H7 (cell line): ENCODE measurements around the gene FBRSL1. TPM values are rescaled to one million over a fixed set of nuclear protein-coding genes. Genes with fewer than 3 reads are reported as not detected.
A peak's percentile ranks its signal among the peaks of the same experiment; 100 is the strongest.

Source experiments
- DNase-seq: peaks from one replicate; pipeline ENCODE4 v3.0.0; 2012
- H3K27me3 ChIP-seq: 2 replicates; pipeline ENCODE4 v1.6.0; 2011; ENCODE audit warnings: mild to moderate bottlenecking, low read length; ENCODE audit not compliant: control insufficient read depth, insufficient read depth
- H3K36me3 ChIP-seq: replicated peaks from 2 replicates; pipeline ENCODE4 v1.5.1; 2011; ENCODE audit warnings: low read length; ENCODE audit not compliant: control insufficient read depth, insufficient read depth
- H3K4me3 ChIP-seq: 2 replicates; pipeline ENCODE4 v1.5.1; 2011; ENCODE audit warnings: low read depth, mild to moderate bottlenecking, control low read depth, low read length, moderate library complexity; ENCODE audit not compliant: insufficient read depth
- total RNA-seq: library from RNA; depleted of rRNA; stranded (reverse); fragments of >200 nt; shearing (Covaris generic); gene quantifications from 2 replicates; pipeline ENCODE4 v1.2.3, GENCODE V29; 2014; rRNA removed

Gene FBRSL1
- total RNA-seq, 1 experiment from 2014 or later = 17.5 TPM

DNA sequence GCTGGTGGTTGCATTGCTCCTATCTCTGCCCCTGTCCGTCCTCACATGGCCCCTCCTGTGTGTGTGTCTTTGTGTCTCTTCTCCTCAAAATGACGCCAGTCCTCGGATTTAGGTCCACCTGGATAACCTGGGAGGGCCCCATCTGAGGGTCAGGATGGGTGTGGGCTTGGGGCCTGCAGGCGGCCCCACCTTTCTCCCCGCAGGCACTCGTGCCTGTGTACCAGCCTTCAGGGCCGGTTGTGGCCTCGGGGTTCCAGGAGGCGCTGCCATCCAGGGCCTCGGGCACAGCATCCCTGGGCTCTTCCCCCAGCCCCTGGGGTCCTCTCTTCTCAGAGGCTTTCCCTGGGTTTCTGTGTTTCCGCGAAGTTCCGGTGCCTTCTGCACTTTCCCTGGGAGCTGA, 65.7 kb downstream of the FBRSL1 start:
- H3K36me3 ChIP-seq = no peaks in the 10 kb centered on the region
- H3K27me3 ChIP-seq = peaks cover 9% of the 10 kb centered on the region
- no peak overlapping the region for H3K4me3 ChIP-seq
- no peak for DNase-seq

DNA sequence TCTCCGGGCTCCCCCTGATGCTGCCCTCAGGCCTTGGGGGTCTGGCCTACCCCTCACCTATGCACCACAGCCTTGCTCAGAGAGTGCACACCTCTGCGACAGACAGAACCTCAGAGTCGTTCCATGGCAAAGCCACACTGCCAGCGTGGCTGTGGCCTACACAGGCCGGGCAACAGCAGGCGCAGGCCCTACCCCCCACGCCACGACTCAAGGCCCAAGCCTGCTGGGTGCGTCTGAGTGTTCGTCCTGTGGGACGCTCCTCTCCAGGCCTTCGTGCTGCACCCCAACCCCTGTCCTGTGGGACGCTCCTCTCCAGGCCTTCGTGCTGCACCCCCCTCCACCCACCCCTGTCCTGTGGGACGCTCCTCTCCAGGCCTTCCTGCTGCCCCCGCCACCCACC, 66.3 kb downstream of the FBRSL1 start:
- no peak for DNase-seq
- no peak overlapping the region for H3K4me3 ChIP-seq
- H3K36me3 ChIP-seq = no peaks in the 10 kb centered on the region
- H3K27me3 ChIP-seq = peaks cover 7% of the 10 kb centered on the region

DNA sequence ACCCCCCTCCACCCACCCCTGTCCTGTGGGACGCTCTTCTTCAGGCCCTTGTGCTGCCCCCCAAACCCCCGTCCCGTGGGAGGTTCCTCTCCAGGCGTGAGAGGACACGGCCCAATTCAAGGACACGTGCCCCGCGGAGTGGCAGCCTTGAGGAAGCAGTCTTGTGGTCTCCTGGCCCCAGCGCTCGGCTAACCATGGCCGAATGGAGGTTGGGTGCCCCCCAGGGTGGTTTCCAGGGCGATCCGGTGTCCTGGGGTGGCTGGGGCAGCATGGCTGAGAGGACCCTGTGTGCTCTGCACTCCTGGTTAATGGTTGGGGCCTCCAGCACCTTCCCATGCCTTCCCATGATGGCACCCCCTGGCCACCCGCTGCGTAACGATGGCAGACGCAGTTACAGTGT, 66.8 kb downstream of the FBRSL1 start:
- no peak overlapping the region for H3K4me3 ChIP-seq
- no peaks in the 10 kb centered on the region for H3K36me3 ChIP-seq
- DNase-seq = no peak
- H3K27me3 ChIP-seq = peaks cover 6% of the 10 kb centered on the region

DNA sequence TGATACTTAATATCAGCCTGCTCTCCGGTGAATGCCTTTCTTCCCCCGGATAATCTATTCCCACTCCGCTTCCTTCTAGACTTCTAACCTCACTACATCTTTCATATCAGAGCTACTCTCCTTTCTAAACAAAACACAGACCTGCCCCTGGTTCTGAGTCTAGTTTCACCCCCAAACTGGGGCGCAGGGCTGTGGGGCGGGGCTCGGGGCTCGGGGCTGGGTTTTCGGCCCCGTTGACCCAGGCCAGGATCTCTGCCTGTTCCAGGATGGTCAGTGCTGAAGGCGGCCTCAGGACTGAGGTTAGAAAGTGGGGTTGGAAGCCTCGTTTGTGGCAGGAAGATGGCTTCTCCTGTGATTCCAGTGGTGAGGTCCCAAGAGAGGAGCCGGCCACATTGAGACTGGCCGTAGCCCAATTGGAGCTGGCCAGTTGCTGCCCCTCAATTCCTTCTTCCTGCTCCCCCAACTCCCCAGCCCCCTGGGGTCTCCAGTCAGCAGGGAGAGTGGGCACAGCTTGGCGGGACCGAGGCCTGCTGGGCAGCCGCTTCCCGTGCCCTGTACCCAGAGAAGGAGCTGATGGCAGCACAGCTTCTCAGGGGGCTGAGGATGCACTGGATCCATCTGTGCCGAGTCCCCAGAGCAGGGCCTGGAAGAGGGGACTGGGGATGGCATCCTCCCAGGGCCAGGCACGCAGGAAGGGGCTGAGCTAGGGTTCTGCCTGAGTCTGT, 67.5 kb downstream of the FBRSL1 start:
- H3K36me3 ChIP-seq = no peaks in the 10 kb centered on the region
- no peak overlapping the region for H3K4me3 ChIP-seq
- H3K27me3 ChIP-seq = peaks cover 6% of the 10 kb centered on the region
- no peak for DNase-seq

DNA sequence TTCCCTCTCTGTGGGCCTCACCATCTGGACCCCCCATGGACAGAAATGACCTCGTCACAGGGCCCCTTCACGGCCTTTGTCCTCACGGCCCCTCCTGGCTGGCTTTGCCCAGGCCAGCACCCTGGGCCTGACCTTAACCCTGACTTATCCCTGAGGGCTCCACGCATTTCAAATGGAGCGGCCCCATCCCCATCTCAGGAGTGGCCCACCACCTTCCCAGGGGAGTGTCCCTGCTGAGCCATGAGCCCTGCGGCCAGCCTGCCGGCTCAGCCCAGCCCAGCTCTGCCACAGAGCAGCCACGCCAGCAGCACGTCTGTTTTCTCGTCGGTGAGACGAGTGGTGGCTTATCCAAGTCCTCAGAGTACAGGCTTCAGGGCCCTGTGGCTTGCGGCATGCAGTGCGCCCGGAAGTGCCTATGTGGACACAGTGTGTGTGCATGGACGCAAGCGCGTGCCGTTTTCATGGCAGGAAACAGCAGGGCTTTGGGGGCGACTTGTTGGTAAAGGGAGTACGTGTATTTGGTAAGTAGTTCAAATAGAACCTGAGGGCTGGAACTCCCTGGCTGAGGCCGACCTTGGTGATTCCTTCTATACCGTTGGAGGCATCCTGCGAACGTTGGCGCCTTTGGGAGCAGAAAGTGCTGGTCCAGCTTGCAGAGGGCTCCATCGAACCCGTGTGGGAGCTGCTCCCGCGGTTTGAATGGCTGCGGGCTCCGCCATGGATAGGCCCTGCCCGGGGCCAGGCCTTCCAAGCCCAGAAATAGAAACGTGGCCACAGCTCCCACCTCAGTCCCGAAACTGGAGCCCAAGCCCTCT, 68.3 kb downstream of the FBRSL1 start:
- Histone ChIP-seq H3K36me3 (no peaks in the 10 kb centered on the region), H3K4me3 (no peak overlapping the region), H3K27me3 (peaks cover 6% of the 10 kb centered on the region)
- DNase-seq = no peak

DNA sequence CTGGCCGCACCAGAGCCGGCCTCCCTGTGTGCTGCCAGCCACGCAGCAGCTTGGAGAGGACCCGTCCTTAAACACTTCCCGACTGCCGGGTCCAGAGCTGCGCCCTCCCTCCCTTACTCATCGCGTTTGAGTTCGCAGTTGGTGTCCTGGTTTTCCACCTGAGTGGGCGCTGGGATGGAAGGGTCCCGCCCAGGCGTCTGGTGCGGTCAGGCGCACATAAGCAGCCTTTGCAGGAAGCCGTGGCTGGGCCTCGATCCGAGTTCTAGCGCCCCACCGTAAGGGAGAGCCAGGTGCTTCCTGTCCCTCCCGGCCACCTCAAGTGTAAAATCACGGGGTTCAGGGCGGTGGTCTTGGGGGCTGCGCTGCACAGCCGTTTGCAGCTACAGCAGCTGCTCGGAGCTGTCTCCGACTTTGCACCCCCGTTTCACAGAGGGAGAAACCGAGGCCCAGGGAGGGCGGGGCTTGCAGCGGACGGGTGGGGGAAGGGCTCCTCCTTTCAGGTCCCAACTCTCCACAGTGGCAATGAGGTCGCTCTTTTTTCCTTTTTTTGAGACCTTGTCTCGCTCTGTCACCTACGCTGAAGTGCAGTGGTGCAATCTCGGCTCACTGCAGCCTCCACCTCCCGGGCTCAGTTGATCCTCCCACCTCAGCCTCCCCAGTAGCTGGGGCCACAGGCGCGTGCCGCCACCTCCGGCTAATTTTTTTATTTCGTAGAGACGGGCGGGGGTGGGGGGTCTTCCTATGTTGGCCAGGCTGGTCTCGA, 69.1 kb downstream of the FBRSL1 start:
- no peaks in the 10 kb centered on the region for H3K36me3 ChIP-seq

DNA sequence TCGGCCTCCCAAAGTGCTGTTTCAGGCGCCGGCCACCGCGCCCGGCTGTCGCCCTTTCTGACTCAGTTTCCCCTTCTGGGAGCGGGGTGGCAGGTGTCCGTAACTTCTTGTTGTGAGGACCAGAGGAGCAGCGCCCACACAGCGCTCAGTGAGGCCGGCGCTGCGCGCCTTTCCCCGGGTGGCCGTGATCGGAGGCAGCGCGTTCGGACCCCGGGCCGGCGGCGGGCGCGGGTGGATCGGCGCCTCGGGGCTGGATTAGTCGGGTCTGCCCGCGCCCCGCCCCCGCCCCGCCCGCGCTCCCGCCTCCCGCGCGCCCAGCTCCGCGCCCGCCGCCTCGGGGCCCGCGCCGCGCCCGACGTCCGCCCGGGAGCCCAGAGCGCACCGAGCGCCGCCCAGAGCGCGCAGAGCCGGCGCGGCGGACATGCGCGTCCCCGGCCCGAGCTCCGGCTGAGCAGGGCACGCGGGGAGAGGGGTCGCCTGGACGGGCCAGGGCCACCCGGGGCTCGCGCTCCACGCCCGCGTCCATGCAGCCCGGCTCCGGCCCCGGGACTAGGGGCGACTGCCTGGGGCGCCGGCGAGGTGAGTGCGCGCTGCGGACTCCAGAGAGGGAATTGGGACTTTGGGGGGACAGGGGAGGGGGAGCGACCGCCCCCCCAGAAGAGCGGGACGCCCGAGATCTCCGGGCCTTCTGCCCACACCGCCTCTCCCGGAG, 69.9 kb downstream of the FBRSL1 start:
- DNase-seq = peak; percentile 99
- no peaks in the 10 kb centered on the region for H3K36me3 ChIP-seq
- H3K27me3 ChIP-seq = peaks cover 6% of the 10 kb centered on the region
- peak overlapping the region; percentile 80 for H3K4me3 ChIP-seq

More for the DNA sequence above, 69.1 kb downstream of the FBRSL1 start:
- Histone ChIP-seq H3K4me3 (peak overlapping the region; percentile 58), H3K27me3 (peaks cover 6% of the 10 kb centered on the region)
- DNase-seq = no peak

DNA sequence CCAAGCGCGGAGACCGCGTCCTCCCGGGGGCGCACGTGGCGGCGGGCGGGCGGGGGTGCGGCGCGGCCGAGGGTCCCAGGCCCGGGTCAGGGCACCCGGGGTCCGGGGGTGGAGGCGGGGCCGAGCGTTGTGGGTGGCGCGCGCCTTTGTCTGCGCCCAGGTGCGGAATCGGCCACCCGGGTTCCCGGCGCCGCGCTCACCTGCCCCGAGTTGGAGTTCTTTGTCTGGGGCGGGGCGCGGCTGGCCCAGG, 70.3 kb downstream of the FBRSL1 start:
- peak; percentile 95 for DNase-seq
- Histone ChIP-seq H3K36me3 (no peaks in the 10 kb centered on the region), H3K27me3 (peaks cover 6% of the 10 kb centered on the region), H3K4me3 (peak overlapping the region; percentile 80)

DNA sequence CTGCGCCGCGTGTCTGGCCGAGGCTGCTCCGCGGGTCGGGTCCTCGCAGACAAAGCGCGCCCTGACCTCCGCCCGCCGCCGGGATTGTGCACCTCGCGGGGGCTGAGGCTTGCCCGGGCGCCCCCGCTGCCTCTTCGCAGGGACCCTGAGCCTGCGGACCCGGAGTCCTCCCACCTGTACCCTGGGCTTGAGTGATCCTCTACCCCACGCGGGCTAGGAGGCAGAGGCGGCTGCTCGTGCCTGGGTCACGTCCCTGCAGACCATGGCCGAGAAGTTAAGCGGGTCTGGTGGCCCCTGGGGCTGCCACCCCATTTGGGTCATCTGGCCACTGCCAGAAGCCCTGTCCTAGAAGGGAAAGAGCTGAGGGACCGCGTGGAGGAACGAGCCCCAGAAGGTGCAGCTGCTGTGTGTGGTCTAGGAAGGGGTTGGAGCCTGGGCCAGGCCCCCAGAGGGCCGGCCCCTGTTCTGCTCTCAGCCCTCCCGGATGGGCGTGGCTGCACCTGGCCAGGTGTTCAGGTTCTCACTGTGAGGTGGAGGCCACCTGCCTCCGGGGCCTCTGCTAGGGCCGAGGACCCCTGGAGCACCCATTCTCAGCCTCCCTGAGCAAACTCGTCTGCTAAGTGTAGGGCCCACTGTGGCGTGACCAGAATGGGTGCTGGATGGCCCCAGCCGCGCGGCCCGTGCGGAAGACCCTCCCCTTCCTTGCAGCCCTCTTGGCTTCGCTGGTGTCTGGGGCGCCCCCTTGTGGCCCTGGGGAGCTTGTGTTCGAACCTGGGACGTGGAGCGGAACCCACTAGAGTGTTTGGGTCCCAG, 70.9 kb downstream of the FBRSL1 start:
- DNase-seq = peak; percentile 99

More for the DNA sequence above, 70.9 kb downstream of the FBRSL1 start:
- peak overlapping the region; percentile 80 for H3K4me3 ChIP-seq
- H3K27me3 ChIP-seq = peaks cover 6% of the 10 kb centered on the region
- peaks cover 2% of the 10 kb centered on the region; the same call in 1 of the 2 replicates for H3K36me3 ChIP-seq

Other genes starting within 250 kb of the FBRSL1 start
- gene GALNT9, start 160.6 kb upstream of the FBRSL1 start, total RNA-seq = 0.44 and 0.45 TPM in 2 replicates
- gene LRCOL1, start 120.4 kb downstream of the FBRSL1 start, total RNA-seq = not detected in 2 replicates
- 0.15 and 0.28 TPM in 2 replicates for gene P2RX2, start 128.6 kb downstream of the FBRSL1 start, total RNA-seq
- 54.0 and 55.1 TPM in 2 replicates for gene POLE, start 197.2 kb downstream of the FBRSL1 start, total RNA-seq
- 18.0 and 29.9 TPM in 2 replicates for gene PXMP2, start 197.4 kb downstream of the FBRSL1 start, total RNA-seq
- 125 and 161 TPM in 2 replicates for gene PGAM5, start 220.7 kb downstream of the FBRSL1 start, total RNA-seq